HepG2 (cell line): ENCODE results near the gene MRPL2. TPM values are rescaled to one million over a fixed set of nuclear protein-coding genes. Genes with fewer than 3 reads are reported as not detected.
A peak's percentile ranks its signal among the peaks of the same experiment; 100 is the strongest.

ENCODE experiments used
- ELF3 ChIP-seq: IDR thresholded peaks from 2 replicates; pipeline ENCODE4 v1.6.1; 2016; ENCODE audit warnings: missing genetic modification reagents, missing compliant biosample characterization
- HNF1A ChIP-seq, 2 experiments: sonication (generic) in 1 of 2; formaldehyde crosslinking in 1 of 2; IDR thresholded peaks; 2 replicates each; pipeline versions ENCODE4 v1.4.0 to v1.6.1; 2016 to 2020; ENCODE audit warnings: borderline replicate concordance in 1 of 2, low read depth in 1 of 2, mild to moderate bottlenecking in 1 of 2, missing genetic modification reagents in 1 of 2
- MXD4 ChIP-seq: IDR thresholded peaks from 2 replicates; pipeline ENCODE4 v1.6.1; 2016; ENCODE audit warnings: mild to moderate bottlenecking, missing biosample characterization, missing genetic modification reagents
- PTBP1 ChIP-seq: fragments of 200-400 bp; formaldehyde crosslinking; IDR thresholded peaks from 2 replicates; pipeline ENCODE4 v1.6.1; 2018; ENCODE audit warnings: low read length, low read depth; ENCODE audit not compliant: poor library complexity, severe bottlenecking
- ZKSCAN1 ChIP-seq: fragments of 150-350 bp; IDR thresholded peaks from 2 replicates; pipeline ENCODE4 v1.6.1; 2014; ENCODE audit warnings: low read length
- ZNF142 ChIP-seq: sonication (generic); formaldehyde crosslinking; IDR thresholded peaks from 2 replicates; pipeline ENCODE4 v1.4.0; 2020; ENCODE audit warnings: missing genetic modification reagents
- ZNF160 ChIP-seq: sonication (generic); formaldehyde crosslinking; IDR thresholded peaks from 2 replicates; pipeline ENCODE4 v1.8.0; 2022; ENCODE audit warnings: mild to moderate bottlenecking, inconsistent platforms, missing genetic modification reagents
- polyA plus RNA-seq, 8 experiments: library from polyadenylated mRNA; depleted of rRNA in 3 of 8; stranded (reverse) in 7 of 8; unstranded in 1 of 8; fragments of >200 nt; fragmentation: Illumina TruSeq in 4 of 8; extraction: Trizol in 4 of 8; gene quantifications; 2 replicates each; pipeline versions ENCODE4 v1.2.1 to v1.2.3, GENCODE V29; 2011 to 2016; ENCODE audit warnings: low read depth in 4 of 8, missing spikeins in 1 of 8, mixed read lengths in 1 of 8; ENCODE audit not compliant: insufficient read depth in 1 of 8
- total RNA-seq, 5 experiments: library from RNA; depleted of rRNA; stranded (reverse); fragments of >200 nt; fragmentation: Illumina TruSeq; extraction: Trizol; gene quantifications; 2 replicates each; pipeline ENCODE4 v1.2.3, GENCODE V29; 2016; ENCODE audit warnings: low read depth in 1 of 5
- TF ChIP-seq, protein P1 (sequence below): sonication (generic); formaldehyde crosslinking; IDR thresholded peaks from 2 replicates; pipeline ENCODE4 v1.4.0; 2020; ENCODE audit warnings: missing genetic modification reagents
- TF ChIP-seq, protein P2 (sequence below): sonication (generic); formaldehyde crosslinking; IDR thresholded peaks from 2 replicates; pipeline ENCODE4 v1.4.0; 2020; ENCODE audit warnings: missing genetic modification reagents

Gene MRPL2
- total and polyA plus RNA-seq, 2 of the 13 experiments (the other 11 are each of a cell fraction or from before 2014, with no cell fraction given), result 56.8 to 65.6 TPM

DNA sequence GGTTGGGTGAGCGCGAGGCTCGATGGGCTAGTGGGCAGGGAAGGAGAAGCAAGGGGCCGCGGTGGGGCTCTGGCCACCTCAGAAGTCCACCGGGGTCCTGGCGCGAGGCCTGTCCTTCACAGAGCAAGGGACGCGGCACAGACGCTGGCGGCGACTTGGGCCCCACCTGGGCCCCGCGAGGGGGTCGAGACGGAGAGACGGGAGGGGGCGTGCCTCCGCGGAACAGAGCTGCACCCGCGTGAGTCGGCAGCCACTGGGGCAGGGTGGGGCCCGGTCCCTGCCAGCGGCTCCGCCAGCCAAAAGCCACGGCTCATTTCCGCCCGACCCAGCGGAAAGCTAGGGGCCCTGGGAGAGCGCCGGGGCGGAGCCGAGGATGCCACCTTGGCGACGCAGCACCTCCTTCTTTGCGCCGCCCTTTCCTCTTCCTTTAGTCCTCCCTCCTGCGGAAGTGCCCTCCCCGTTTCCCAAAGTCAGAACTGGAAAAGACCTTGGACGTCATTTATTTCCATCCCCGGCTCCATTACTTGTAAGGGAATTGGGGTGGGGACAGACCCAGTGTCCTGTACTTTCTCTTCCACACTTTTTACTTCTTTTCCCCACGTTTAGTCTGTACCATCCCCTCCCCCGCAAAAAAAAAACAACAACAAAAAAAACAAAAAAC, 5.6 kb downstream of the MRPL2 start, which contains the start of gene CUL7 (continued):
- TF ChIP-seq ZNF142 (CRISPR knock-in tag) (0 out of 2 replicates have a peak, but pooled peaks have one; percentile 51), HNF1A (IDR thresholded peaks at IDR 0.05; ENCODE audit: low read depth) (no peak), HNF1A (CRISPR knock-in tag; IDR thresholded peaks at IDR 0.05; ENCODE audit: borderline replicate concordance) (peak; percentile 78; the same call in 1 of the 2 replicates), PTBP1 (no peak), MXD4 (CRISPR knock-in tag) (peak; percentile 97), ZKSCAN1 (no peak), ZNF160 (0 out of 2 replicates have a peak, but pooled peaks have one; percentile 48), ELF3 (CRISPR knock-in tag) (peak; percentile 97)
- TF ChIP-seq, protein P1, sequence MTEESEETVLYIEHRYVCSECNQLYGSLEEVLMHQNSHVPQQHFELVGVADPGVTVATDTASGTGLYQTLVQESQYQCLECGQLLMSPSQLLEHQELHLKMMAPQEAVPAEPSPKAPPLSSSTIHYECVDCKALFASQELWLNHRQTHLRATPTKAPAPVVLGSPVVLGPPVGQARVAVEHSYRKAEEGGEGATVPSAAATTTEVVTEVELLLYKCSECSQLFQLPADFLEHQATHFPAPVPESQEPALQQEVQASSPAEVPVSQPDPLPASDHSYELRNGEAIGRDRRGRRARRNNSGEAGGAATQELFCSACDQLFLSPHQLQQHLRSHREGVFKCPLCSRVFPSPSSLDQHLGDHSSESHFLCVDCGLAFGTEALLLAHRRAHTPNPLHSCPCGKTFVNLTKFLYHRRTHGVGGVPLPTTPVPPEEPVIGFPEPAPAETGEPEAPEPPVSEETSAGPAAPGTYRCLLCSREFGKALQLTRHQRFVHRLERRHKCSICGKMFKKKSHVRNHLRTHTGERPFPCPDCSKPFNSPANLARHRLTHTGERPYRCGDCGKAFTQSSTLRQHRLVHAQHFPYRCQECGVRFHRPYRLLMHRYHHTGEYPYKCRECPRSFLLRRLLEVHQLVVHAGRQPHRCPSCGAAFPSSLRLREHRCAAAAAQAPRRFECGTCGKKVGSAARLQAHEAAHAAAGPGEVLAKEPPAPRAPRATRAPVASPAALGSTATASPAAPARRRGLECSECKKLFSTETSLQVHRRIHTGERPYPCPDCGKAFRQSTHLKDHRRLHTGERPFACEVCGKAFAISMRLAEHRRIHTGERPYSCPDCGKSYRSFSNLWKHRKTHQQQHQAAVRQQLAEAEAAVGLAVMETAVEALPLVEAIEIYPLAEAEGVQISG (CRISPR knock-in tag), result peak; percentile 91
- TF ChIP-seq, protein P2, sequence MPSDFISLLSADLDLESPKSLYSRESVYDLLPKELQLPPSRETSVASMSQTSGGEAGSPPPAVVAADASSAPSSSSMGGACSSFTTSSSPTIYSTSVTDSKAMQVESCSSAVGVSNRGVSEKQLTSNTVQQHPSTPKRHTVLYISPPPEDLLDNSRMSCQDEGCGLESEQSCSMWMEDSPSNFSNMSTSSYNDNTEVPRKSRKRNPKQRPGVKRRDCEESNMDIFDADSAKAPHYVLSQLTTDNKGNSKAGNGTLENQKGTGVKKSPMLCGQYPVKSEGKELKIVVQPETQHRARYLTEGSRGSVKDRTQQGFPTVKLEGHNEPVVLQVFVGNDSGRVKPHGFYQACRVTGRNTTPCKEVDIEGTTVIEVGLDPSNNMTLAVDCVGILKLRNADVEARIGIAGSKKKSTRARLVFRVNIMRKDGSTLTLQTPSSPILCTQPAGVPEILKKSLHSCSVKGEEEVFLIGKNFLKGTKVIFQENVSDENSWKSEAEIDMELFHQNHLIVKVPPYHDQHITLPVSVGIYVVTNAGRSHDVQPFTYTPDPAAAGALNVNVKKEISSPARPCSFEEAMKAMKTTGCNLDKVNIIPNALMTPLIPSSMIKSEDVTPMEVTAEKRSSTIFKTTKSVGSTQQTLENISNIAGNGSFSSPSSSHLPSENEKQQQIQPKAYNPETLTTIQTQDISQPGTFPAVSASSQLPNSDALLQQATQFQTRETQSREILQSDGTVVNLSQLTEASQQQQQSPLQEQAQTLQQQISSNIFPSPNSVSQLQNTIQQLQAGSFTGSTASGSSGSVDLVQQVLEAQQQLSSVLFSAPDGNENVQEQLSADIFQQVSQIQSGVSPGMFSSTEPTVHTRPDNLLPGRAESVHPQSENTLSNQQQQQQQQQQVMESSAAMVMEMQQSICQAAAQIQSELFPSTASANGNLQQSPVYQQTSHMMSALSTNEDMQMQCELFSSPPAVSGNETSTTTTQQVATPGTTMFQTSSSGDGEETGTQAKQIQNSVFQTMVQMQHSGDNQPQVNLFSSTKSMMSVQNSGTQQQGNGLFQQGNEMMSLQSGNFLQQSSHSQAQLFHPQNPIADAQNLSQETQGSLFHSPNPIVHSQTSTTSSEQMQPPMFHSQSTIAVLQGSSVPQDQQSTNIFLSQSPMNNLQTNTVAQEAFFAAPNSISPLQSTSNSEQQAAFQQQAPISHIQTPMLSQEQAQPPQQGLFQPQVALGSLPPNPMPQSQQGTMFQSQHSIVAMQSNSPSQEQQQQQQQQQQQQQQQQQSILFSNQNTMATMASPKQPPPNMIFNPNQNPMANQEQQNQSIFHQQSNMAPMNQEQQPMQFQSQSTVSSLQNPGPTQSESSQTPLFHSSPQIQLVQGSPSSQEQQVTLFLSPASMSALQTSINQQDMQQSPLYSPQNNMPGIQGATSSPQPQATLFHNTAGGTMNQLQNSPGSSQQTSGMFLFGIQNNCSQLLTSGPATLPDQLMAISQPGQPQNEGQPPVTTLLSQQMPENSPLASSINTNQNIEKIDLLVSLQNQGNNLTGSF (CRISPR knock-in tag), result peak; percentile 80
